Bone marrow (tissue), 2 donors: Measurements from ENCODE around the gene GOLGA3.

Source experiments
- DNase-seq, 2 donors: peaks; one replicate each; lab custom pipeline; 2025; lab: John Stamatoyannopoulos, UW

GOLGA3 gene

GRCh38 chr12:132747896-132748295 lies 80.8 kb downstream of the GOLGA3 start:
- no peak for DNase-seq

DNA sequence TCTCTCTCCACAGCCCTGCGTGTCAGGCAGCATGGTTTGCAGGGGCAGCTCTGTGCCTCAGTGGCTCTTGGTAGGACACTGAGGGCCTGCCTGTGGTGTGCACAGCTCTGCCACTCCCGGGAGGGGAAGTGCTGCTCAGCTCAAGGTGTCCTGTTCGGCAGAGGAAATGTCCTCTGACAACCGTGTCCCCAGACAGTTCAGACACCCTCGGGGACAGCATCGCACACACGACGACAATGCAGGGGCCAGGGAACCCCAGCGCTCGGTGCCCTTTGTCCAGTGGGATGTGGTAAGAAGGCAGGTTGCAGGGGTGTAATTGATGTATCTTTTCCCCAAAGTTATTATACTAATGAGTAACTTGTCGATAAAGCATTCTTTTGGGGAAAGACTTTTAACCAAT lies 81.3 kb downstream of the GOLGA3 start:
- DNase-seq, result no peak

DNA sequence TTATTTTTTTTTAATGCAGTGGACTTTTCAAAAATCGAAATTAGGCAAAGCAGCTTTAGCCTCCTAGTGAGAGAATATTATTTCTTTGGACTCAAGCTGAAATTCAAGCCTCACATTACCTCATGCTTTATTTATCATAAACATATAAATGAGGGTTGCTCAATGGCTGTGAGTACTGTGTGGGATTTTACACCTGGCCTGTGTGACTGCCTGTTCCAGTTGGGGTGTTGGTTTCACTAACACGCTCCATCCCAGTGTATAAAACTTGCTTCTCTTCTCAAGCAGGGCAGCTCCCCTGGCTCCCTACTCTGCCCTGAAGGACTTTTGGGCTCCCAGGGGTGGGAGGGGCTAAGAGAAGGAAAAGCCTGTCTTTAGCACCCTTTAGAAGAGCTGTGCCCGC lies 82.1 kb downstream of the GOLGA3 start:
- no peak for DNase-seq

- DNase-seq, result no peak
Measured at GRCh38 chr12:132743831-132744230, 84.8 kb downstream of the GOLGA3 start.

DNA sequence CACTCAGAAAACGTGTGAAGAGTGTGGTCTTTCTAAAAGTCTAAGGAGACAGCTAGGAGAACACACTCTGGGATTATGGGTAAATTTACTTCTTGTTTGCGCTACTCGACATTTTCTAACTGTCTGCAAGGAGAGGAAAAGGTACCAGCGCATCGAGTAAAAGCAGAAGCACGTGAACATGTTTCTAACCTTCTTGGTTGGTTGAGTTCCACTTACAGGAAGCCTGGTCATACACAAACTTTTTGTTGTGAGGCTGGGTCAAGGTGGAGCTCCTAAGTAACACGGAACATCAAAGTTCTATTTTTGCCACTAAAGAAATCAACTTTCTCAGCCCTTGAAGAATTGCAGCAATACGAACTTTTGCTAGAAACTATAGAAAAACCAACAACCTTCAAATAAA lies 87.0 kb downstream of the GOLGA3 start:
- no peak for DNase-seq

DNA sequence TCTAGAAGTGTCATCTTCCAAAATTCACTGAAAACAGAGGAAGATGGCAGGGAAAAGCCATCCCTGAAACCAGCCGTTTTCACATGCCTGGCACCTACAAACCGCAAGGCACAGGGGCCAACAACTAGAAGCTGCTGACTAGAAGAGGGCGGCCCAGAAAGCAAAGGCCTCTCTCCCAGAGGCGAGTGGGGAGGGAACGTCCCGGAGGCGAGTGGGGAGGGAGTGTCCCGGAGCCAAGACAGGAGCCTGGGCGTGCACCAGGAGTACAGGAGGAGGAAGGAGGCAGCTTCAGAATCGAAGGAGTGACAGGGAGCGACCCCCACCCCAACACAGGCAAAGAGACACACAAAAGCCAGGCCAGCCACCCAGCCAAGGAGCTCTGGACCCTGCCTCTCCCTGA lies 88.0 kb downstream of the GOLGA3 start:
- no peak for DNase-seq

DNA sequence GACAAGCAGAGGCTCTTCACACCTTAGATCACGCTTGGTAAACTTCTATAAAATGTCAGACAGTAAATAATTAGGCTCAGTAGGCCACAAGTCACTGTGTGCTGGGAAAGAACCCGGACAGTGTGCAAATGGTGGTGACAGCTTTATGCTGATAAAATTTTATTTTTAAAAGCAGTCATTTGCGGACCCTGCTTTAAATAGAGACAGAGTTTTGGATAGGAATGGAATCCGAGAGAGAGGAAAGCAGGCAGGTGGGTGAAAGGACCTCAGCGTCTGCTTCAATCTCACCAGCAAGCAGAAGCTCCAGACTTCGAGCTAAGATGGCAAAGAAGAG lies 88.4 kb downstream of the GOLGA3 start:
- no peak for DNase-seq

DNA sequence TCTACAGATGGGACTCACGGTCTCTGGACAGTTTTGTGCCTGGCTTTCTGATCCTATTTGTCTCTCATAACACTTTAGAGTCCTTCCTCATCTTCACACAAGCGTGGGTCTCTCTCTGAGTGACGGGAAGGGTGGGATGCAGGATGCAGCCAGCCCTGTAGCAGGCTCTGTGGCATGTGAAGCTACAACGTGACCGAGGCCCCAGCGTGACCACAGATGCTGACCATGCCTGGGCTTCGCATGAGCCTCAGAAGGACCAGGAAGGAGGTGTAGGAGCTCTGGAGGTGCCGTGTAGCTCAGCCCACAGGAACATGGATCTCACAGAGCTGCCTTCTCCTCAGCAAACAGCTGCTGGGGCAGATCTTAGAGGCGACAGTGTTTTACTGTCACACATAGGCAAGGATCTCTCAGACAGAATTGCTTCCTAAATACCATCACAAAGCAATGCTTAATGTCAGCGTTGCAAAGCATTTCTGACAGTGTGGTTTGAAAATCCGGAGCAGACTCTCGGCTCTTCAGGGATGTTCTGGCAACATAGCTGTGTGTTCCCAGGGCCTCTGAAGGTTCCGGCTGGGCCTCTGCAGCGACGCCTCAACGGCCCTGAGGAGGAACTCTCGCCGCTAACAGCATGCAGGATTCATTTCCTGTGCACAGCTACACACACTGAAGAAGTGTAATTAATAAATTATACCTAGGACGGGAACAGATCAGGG lies 88.9 kb downstream of the GOLGA3 start:
- no peak for DNase-seq

- DNase-seq, result no peak
Measured at GRCh38 chr12:132736913-132737312, 91.8 kb downstream of the GOLGA3 start.

DNA sequence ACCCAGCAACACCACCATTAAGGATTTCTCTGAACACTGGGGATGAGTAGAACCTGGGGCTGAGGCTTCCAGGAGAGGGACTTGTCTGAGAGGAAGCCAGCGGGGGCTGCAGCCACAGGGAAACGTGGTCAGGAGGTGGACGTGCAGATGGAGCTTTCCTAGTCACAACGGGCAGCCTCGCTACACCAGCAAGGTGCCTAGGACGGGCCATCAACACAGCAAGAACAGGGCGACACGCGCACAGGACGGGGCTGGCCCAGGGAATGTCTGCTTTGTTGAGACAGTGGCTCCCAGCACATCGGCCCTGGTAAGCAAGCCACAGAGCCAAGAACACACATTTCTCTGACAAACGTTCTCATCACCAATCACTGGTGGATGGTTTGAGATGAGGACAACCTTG lies 92.3 kb downstream of the GOLGA3 start:
- DNase-seq, result no peak

DNA sequence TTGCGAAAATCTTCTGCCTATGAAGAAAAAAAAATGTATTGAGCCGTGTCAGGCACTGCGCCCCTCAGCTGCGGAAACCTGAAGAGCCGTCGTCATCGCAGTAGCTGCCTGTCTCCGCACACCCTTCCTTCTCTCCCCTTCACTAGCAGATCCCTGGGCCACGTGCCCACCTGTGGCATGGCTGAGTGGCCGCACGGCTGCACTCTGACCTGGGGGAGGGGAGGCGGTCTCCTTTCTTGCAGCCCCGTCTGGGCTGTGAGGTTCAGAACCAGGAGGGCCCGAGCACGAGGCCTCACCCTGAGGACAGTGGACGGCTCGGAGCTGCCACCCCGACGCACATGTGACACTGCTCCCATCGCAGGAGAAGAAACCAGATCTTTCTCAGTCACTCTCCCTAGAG lies 93.2 kb downstream of the GOLGA3 start:
- DNase-seq, result no peak

GRCh38 chr12:132734206-132734605 lies 94.5 kb downstream of the GOLGA3 start:
- DNase-seq, result no peak

GRCh38 chr12:132731574-132731973 lies 97.1 kb downstream of the GOLGA3 start:
- no peak for DNase-seq

DNA sequence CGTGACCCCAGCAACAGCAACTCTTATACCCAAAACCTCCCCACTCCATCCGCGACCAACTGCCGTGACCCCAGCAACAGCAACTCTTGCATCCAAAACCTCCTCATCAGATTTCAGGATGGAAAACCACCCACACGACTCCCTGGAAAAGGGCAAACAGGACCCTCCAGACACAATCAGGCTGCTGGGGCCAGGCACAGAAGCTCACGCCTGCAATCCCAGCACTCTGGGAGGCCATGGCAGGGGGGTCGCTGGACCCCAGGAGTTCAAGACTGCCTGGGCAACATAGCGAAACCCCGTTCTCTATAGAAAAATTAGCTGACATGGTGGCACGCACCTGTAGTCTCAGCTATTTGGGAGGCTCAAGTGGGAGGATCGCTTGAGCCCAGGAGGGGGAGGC lies 98.3 kb downstream of the GOLGA3 start:
- DNase-seq, result no peak

GRCh38 chr12:132729541-132730320 lies 98.9 kb downstream of the GOLGA3 start:
- no peak for DNase-seq

DNA sequence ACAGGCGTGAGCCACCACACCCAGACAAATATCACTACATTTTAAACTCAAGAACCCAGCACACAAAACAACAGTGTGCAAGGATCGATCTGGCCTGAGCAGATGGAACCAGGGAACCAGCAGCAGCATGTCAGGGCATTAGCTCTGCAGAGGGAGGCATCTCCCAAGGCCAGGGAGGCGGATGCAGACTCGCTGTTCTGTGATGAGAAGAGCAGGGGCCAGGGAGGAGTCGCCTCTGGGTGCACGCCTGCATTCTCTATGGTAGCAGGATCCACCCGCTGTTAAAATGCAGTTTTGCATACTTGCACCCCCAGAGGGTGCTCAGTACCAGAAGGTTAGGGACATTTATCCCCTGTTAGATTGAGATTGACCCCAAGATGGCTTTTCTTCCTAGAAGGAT lies 100.2 kb downstream of the GOLGA3 start:
- no peak for DNase-seq

GRCh38 chr12:132727091-132727794 lies 101.4 kb downstream of the GOLGA3 start:
- DNase-seq, result no peak

- no peak for DNase-seq
Measured at GRCh38 chr12:132726386-132726785, 102.3 kb downstream of the GOLGA3 start.

GRCh38 chr12:132724506-132725241 lies 104.0 kb downstream of the GOLGA3 start:
- no peak for DNase-seq

- no peak for DNase-seq
Measured at GRCh38 chr12:132723764-132724140, 104.9 kb downstream of the GOLGA3 start.

DNA sequence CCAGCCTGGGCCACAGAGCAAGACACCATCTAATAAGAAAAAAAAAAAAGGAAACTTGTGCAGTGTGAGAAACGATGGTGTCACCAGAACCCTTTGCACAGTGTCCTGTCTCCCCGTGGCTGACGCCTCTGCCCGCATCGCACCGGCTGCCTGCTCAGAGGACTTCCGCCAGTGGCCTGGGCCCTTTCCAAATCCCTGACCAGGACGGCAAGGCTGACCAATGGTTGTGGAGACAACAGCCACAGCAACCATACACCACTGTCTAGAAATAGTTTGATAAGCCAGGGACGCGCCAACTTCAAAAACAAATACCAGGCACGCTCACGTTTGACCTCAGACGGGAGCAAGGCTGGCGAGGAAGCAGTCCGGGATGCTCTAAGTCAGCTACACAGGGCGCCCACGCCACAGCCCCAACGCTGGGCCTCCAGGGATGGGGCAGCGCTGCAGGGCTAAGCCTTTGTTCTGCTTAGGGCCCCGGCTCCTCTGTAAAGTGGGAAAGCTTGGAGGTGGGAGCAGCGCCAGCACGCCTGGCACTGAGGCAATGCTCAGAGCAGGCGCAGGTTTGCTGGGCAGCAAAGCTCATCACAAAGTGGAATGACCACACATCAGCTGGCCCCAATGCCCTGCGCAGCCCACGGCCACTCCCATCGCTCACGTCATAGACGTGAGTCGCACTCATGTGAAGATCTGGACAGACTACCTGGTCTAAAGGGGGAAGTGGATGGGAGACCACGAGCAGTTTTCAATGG lies 105.5 kb downstream of the GOLGA3 start:
- DNase-seq, result no peak
